GM12878 (cell line): ENCODE data around the gene TP73. TPM values are rescaled to one million over a fixed set of nuclear protein-coding genes. Genes with fewer than 3 reads are reported as not detected.

Source experiments
- ATAC-seq: fragments of 200-7000 bp; cut with Tn5 transposase; 3 replicates; pipeline ENCODE4 v1.9.1; 2020; ENCODE audit warnings: mild to moderate bottlenecking, moderate library complexity
- BruUV-seq: library from RNA; stranded (reverse); fragments of 400-500 nt; replicated peaks from 2 replicates; lab custom pipeline; 2021; lab: Mats Ljungman, UMichigan
- CTCF ChIA-PET: fragments of 300-600 bp; sonication (Branson Sonifier 250); formaldehyde crosslinking; extraction: SDS; loops from one replicate; lab custom pipeline; 2021; ENCODE audit warnings: inconsistent platforms; lab: Yijun Ruan, JAX
- POLR2A ChIA-PET: fragments of 350-600 bp; formaldehyde crosslinking; extraction: SDS; loops from one replicate; lab custom pipeline; 2021; ENCODE audit warnings: inconsistent platforms; lab: Charles Lee
- RAD21 ChIA-PET: fragments of 300-600 bp; sonication (Branson Sonifier 250); formaldehyde crosslinking; loops from one replicate; lab custom pipeline; 2023; ENCODE audit warnings: antibody characterized with exemption; ENCODE audit not compliant: unreplicated experiment; lab: Charles Lee
- SMC1A ChIA-PET: fragments of 300-600 bp; sonication (Branson Sonifier 250); formaldehyde crosslinking; loops from one replicate; lab custom pipeline; 2023; ENCODE audit not compliant: unreplicated experiment, uncharacterized antibody; lab: Charles Lee
- DNase-seq: peaks from one replicate; pipeline ENCODE4 v3.0.0-alpha.2; 2011; ENCODE audit warnings: low read depth, low spot score
- FAIRE-seq: peaks from 3 replicates; lab custom pipeline; 2011; peaks lifted over from hg19 to GRCh38; lab: Jason Lieb, UNC
- H2AFZ ChIP-seq: 2 replicates; pipeline ENCODE4 v1.6.0; 2011; ENCODE audit warnings: low read depth, low read length, control low read depth; ENCODE audit not compliant: control insufficient read depth
- H3K27ac ChIP-seq: 2 replicates; pipeline ENCODE4 v1.5.1; 2011; ENCODE audit warnings: control low read depth; ENCODE audit not compliant: control insufficient read depth, insufficient read depth
- H3K27me3 ChIP-seq, 2 experiments: replicated peaks in 1 of 2; 2 replicates each; pipeline versions ENCODE4 v1.6.0 to v1.6.1; 2011; ENCODE audit warnings: low read length in 1 of 2; ENCODE audit not compliant: control insufficient read depth in 2 of 2, insufficient read depth in 2 of 2
- H3K36me3 ChIP-seq, 2 experiments: 2 replicates each; pipeline ENCODE4 v1.5.1; 2011; ENCODE audit warnings: low read length in 1 of 2; ENCODE audit not compliant: control insufficient read depth in 2 of 2, insufficient read depth in 2 of 2
- H3K4me1 ChIP-seq: 2 replicates; pipeline ENCODE4 v1.6.1; 2011; ENCODE audit warnings: mild to moderate bottlenecking, low read length, moderate library complexity, mixed read lengths; ENCODE audit not compliant: control insufficient read depth, insufficient read depth
- H3K4me2 ChIP-seq: 2 replicates; pipeline ENCODE4 v1.6.0; 2011; ENCODE audit warnings: control low read depth; ENCODE audit not compliant: control insufficient read depth, insufficient read depth
- H3K4me3 ChIP-seq: fragments of 200-600 bp; sonication (generic); 2 replicates; pipeline ENCODE4 v1.5.1; 2016
- H3K79me2 ChIP-seq: 2 replicates; pipeline ENCODE4 v1.6.0; 2011; ENCODE audit warnings: low read length; ENCODE audit not compliant: control insufficient read depth, insufficient read depth
- H3K9ac ChIP-seq: 2 replicates; pipeline ENCODE4 v1.8.0; 2011; ENCODE audit warnings: low read length, control low read depth, mixed read lengths; ENCODE audit not compliant: control insufficient read depth, insufficient read depth
- H3K9me3 ChIP-seq: replicated peaks from 3 replicates; pipeline ENCODE4 v1.5.1; 2011; ENCODE audit warnings: mild to moderate bottlenecking, low read length; ENCODE audit not compliant: control insufficient read depth, insufficient read depth
- H4K20me1 ChIP-seq: 2 replicates; pipeline ENCODE4 v1.6.0; 2011; ENCODE audit not compliant: control insufficient read depth, insufficient read depth
- CEBPZ ChIP-seq: fragments of 150-350 bp; IDR thresholded peaks from 2 replicates; pipeline ENCODE4 v1.6.1; 2016; ENCODE audit warnings: low read depth, low read length
- E2F8 ChIP-seq: fragments of 450-650 bp; IDR thresholded peaks from 2 replicates; pipeline ENCODE4 v1.6.1; 2018; ENCODE audit warnings: mild to moderate bottlenecking, low read depth, moderate library complexity; ENCODE audit not compliant: partially characterized antibody
- EED ChIP-seq: sonication (generic); IDR thresholded peaks from 2 replicates; pipeline ENCODE4 v1.6.1; 2016; ENCODE audit warnings: antibody characterized with exemption, low read depth
- EP300 ChIP-seq, 2 experiments: fragments of 150-350 bp in 1 of 2; IDR thresholded peaks; 2 replicates each; pipeline ENCODE4 v1.6.1; 2011 to 2012; ENCODE audit warnings: low read depth in 2 of 2, low read length in 2 of 2, borderline replicate concordance in 1 of 2, improper control_type of control experiment in 1 of 2, inconsistent platforms in 1 of 2; ENCODE audit not compliant: control insufficient read depth in 1 of 2
- HDAC2 ChIP-seq: fragments of 200-600 bp; sonication (generic); IDR thresholded peaks from 2 replicates; pipeline ENCODE4 v1.6.1; 2017
- HDAC6 ChIP-seq: fragments of 200-600 bp; sonication (generic); IDR thresholded peaks from one replicate; pipeline ENCODE4 v1.8.0; 2017; ENCODE audit warnings: antibody characterized with exemption; ENCODE audit not compliant: unreplicated experiment
- JUND ChIP-seq: IDR thresholded peaks from 2 replicates; pipeline ENCODE4 v1.6.1; 2012; ENCODE audit warnings: low read depth, mild to moderate bottlenecking, low read length, improper control_type of control experiment, moderate library complexity
- NBN ChIP-seq: fragments of 450-650 bp; IDR thresholded peaks from 2 replicates; pipeline ENCODE4 v1.6.1; 2016
- PAX8 ChIP-seq: fragments of 450-650 bp; IDR thresholded peaks from 2 replicates; pipeline ENCODE4 v1.6.1; 2017; ENCODE audit warnings: mild to moderate bottlenecking, moderate library complexity
- RAD21 ChIP-seq: IDR thresholded peaks from 2 replicates; pipeline ENCODE4 v1.6.1; 2011; ENCODE audit warnings: mild to moderate bottlenecking, low read depth, low read length, moderate library complexity; ENCODE audit not compliant: insufficient read depth
- SMAD1 ChIP-seq: fragments of 450-650 bp; IDR thresholded peaks from 2 replicates; pipeline ENCODE4 v1.6.1; 2018; ENCODE audit warnings: mild to moderate bottlenecking, low read depth; ENCODE audit not compliant: partially characterized antibody
- SPI1 ChIP-seq: IDR thresholded peaks from 2 replicates; pipeline ENCODE4 v1.6.1; 2011; ENCODE audit warnings: low read depth, mild to moderate bottlenecking, low read length, moderate library complexity, borderline replicate concordance; ENCODE audit not compliant: insufficient read depth
- ZNF592 ChIP-seq: fragments of 450-650 bp; IDR thresholded peaks from 2 replicates; pipeline ENCODE4 v1.6.1; 2017; ENCODE audit warnings: mild to moderate bottlenecking, moderate library complexity
- WGBS: methylation state at CpG from one replicate; pipeline ENCODE4 v1.1.6; 2016; ENCODE audit warnings: low lambda C conversion rate; ENCODE audit not compliant: insufficient replicate concordance, insufficient coverage; ENCODE audit errors: missing lambda C conversion rate; 5-methylcytosine and 5-hydroxymethylcytosine counted together
- in situ Hi-C: fragments of 300-500 bp; cut with MboI; formaldehyde crosslinking; loops from 9 replicates; pipeline ENCODE4 v1.14.3; 2018; ENCODE audit warnings: mixed read lengths
- intact Hi-C: fragments of 100-400 bp; cut with micrococcal nuclease; formaldehyde crosslinking; loops from one replicate; pipeline ENCODE4 v1.14.2; 2022; ENCODE audit not compliant: unreplicated experiment
- polyA plus RNA-seq, 11 experiments: library from polyadenylated mRNA; depleted of rRNA in 4 of 11; unstranded in 6 of 11; stranded (reverse) in 5 of 11; fragments of >200 nt; fragmentation: Nextera tagmentation in 4 of 11; fragmentation: Illumina TruSeq in 1 of 11; extraction: Ambion mirVana in 4 of 11; extraction: Trizol in 1 of 11; gene quantifications; 1 replicate in 1 of 11; 2 replicates in 10 of 11; pipeline versions ENCODE4 v1.2.1 to v1.2.3, GENCODE V29; 2011 to 2016; ENCODE audit warnings: inconsistent platforms in 2 of 11, missing spikeins in 2 of 11, low read depth in 1 of 11
- total RNA-seq, 4 experiments: library from RNA; depleted of rRNA in 3 of 4; stranded (reverse); fragments of >200 nt in 3 of 4; fragmentation: Illumina TruSeq in 1 of 4; extraction: Trizol in 1 of 4; gene quantifications; 2 replicates each; pipeline versions ENCODE4 v1.2.1 to v1.2.3, GENCODE V29; 2013 to 2021

TP73 gene
- total and polyA plus RNA-seq, 10 of the 15 experiments (the other 5 are each of a cell fraction or from before 2014, with no cell fraction given) = 0.08 to 54.2 (median 14.9) TPM

- TF ChIP-seq E2F8 (no peak), HDAC6 (no peak), EP300 (IDR thresholded peaks at IDR 0.05; ENCODE audit: borderline replicate concordance in 1 of 2, control insufficient read depth in 1 of 2, low read depth in 2 of 2, low read length in 2 of 2) (no peak), SPI1 (no peak), SMAD1 (no peak)
Observed at GRCh38 chr1:3708791-3709190, 56.5 kb downstream of the TP73 start (continued).

- RAD21 ChIA-PET = no interaction called here
- no TSS peak for BruUV-seq
- H3K4me1 ChIP-seq = no peaks in the 10 kb centered on the region
- FAIRE-seq = no peak
- POLR2A ChIA-PET = no interaction called here
- peaks cover 0 to 35% of the 10 kb centered on the region in 2 experiments; a peak in 2 of 4 replicates for H3K36me3 ChIP-seq
- no peaks in the 10 kb centered on the region for H3K79me2 ChIP-seq
- H4K20me1 ChIP-seq = no peaks in the 10 kb centered on the region; the same call in none of the 2 replicates
- no peak overlapping the region for H2AFZ ChIP-seq
- no peak for DNase-seq
- SMC1A ChIA-PET = no interaction called here
- 97% methylated on average over 9 of the region's 15 CpGs for whole genome bisulfite sequencing
- in situ Hi-C loops (no loop called here), intact Hi-C loops (no loop called here)
- no peak overlapping the region for H3K27ac ChIP-seq
- no peaks in the 10 kb centered on the region for H3K27me3 ChIP-seq
- no peak overlapping the region for H3K4me3 ChIP-seq
- ATAC-seq = no peak
- no peaks in the 10 kb centered on the region for H3K9me3 ChIP-seq
- CTCF ChIA-PET = no interaction called here
- no peak overlapping the region for H3K9ac ChIP-seq
- no peak overlapping the region for H3K4me2 ChIP-seq
- TF ChIP-seq HDAC2 (no peak), ZNF592 (no peak), JUND (no peak), PAX8 (no peak), CEBPZ (no peak), RAD21 (no peak), EED (no peak), NBN (no peak)
Observed at GRCh38 chr1:3710251-3710650, 57.9 kb downstream of the TP73 start.
